Measurements from ENCODE around the gene PTCD2. TPM values are rescaled to one million over a fixed set of nuclear protein-coding genes. Genes with fewer than 3 reads are reported as not detected.
A peak's percentile ranks its signal among the peaks of the same experiment; 100 is the strongest.

Gene PTCD2
- total and polyA plus RNA-seq, 9 of the 15 experiments (the other 6 are each of a cell fraction or from before 2014, with no cell fraction given): 11.9 to 28.5 (median 18.6) TPM

DNA sequence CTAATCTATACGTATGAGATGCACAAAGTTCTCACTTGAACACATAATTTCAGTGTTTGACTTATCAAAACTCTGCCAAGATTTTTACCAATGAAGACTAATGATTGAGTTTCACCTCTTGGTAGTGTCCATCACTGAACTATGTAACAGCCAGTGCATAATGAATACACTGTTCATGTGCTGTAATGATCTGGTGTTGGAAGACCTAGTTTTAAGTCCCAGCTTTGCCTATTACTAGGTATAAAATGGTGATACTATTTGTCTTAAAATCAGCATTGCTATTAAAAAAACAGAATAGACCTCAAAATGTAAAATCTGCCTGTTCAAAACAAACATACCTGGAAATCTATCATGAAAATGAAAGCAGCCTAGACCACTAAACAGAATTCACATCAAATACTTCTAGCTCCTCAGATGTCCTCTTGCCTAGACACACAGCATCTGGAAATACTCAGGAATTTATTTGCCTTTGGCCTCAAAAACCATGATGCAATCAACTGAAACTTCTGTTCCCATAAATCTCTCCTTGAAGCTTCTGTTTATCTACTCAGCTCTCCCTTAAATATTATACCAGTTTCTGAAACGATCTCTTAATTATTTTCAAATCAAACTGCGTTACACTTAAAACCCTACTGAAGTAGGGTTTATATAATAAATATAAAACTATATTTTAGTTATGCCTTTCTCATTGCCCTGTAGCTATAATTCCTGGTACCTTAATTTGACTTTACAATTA is 38.2 kb upstream of the PTCD2 start (continued):
- TF ChIP-seq, protein P1, sequence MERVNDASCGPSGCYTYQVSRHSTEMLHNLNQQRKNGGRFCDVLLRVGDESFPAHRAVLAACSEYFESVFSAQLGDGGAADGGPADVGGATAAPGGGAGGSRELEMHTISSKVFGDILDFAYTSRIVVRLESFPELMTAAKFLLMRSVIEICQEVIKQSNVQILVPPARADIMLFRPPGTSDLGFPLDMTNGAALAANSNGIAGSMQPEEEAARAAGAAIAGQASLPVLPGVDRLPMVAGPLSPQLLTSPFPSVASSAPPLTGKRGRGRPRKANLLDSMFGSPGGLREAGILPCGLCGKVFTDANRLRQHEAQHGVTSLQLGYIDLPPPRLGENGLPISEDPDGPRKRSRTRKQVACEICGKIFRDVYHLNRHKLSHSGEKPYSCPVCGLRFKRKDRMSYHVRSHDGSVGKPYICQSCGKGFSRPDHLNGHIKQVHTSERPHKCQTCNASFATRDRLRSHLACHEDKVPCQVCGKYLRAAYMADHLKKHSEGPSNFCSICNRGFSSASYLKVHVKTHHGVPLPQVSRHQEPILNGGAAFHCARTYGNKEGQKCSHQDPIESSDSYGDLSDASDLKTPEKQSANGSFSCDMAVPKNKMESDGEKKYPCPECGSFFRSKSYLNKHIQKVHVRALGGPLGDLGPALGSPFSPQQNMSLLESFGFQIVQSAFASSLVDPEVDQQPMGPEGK (CRISPR knock-in tag; IDR thresholded peaks at IDR 0.05; ENCODE audit: borderline replicate concordance): no peak; the same call in 1 of the 2 replicates
- TF ChIP-seq, protein P2, sequence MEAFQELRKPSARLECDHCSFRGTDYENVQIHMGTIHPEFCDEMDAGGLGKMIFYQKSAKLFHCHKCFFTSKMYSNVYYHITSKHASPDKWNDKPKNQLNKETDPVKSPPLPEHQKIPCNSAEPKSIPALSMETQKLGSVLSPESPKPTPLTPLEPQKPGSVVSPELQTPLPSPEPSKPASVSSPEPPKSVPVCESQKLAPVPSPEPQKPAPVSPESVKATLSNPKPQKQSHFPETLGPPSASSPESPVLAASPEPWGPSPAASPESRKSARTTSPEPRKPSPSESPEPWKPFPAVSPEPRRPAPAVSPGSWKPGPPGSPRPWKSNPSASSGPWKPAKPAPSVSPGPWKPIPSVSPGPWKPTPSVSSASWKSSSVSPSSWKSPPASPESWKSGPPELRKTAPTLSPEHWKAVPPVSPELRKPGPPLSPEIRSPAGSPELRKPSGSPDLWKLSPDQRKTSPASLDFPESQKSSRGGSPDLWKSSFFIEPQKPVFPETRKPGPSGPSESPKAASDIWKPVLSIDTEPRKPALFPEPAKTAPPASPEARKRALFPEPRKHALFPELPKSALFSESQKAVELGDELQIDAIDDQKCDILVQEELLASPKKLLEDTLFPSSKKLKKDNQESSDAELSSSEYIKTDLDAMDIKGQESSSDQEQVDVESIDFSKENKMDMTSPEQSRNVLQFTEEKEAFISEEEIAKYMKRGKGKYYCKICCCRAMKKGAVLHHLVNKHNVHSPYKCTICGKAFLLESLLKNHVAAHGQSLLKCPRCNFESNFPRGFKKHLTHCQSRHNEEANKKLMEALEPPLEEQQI (IDR thresholded peaks at IDR 0.05): no peak
- TF ChIP-seq STAG1 (CRISPR knock-in tag; IDR thresholded peaks at IDR 0.05; ENCODE audit: borderline replicate concordance): no peak
- no peak for TF ChIP-seq KAT8 (IDR thresholded peaks at IDR 0.05; ENCODE audit: low read depth)
- TF ChIP-seq NFIX (CRISPR knock-in tag; IDR thresholded peaks at IDR 0.05; ENCODE audit: low read depth): no peak
- no peak for TF ChIP-seq ZNF282 (CRISPR knock-in tag; IDR thresholded peaks at IDR 0.05)
- no peak for TF ChIP-seq SMARCB1 (IDR thresholded peaks at IDR 0.05; ENCODE audit: insufficient read length, low read depth)
- peak; percentile 96 for TF ChIP-seq CEBPG (CRISPR knock-in tag; IDR thresholded peaks at IDR 0.05)
- TF ChIP-seq CEBPG (tag; conservative IDR thresholded peaks at IDR 0.05 in 1 of 2, IDR thresholded peaks at IDR 0.05 in 1 of 2): peak; percentile 99 to 100
- TF ChIP-seq CCNT2 (IDR thresholded peaks at IDR 0.05; ENCODE audit: borderline replicate concordance, extremely low read depth, insufficient read length, low read depth, low read length): no peak
- no peak for TF ChIP-seq SREBF2 (CRISPR knock-in tag; IDR thresholded peaks at IDR 0.05)
- TF ChIP-seq C11orf30 (IDR thresholded peaks at IDR 0.05; ENCODE audit: low read depth): no peak
- TF ChIP-seq CXXC5 (CRISPR knock-in tag; IDR thresholded peaks at IDR 0.05): peak; percentile 18; the same call in 1 of the 2 replicates
- TF ChIP-seq HLTF (IDR thresholded peaks at IDR 0.05): no peak
- TF ChIP-seq, protein P3, sequence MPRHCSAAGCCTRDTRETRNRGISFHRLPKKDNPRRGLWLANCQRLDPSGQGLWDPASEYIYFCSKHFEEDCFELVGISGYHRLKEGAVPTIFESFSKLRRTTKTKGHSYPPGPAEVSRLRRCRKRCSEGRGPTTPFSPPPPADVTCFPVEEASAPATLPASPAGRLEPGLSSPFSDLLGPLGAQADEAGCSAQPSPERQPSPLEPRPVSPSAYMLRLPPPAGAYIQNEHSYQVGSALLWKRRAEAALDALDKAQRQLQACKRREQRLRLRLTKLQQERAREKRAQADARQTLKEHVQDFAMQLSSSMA (CRISPR knock-in tag; IDR thresholded peaks at IDR 0.05): 0 out of 2 replicates have a peak, but pooled peaks have one; percentile 58
- TF ChIP-seq SIRT6 (IDR thresholded peaks at IDR 0.05; ENCODE audit: low read depth, low read length): no peak
- TF ChIP-seq, protein P4, sequence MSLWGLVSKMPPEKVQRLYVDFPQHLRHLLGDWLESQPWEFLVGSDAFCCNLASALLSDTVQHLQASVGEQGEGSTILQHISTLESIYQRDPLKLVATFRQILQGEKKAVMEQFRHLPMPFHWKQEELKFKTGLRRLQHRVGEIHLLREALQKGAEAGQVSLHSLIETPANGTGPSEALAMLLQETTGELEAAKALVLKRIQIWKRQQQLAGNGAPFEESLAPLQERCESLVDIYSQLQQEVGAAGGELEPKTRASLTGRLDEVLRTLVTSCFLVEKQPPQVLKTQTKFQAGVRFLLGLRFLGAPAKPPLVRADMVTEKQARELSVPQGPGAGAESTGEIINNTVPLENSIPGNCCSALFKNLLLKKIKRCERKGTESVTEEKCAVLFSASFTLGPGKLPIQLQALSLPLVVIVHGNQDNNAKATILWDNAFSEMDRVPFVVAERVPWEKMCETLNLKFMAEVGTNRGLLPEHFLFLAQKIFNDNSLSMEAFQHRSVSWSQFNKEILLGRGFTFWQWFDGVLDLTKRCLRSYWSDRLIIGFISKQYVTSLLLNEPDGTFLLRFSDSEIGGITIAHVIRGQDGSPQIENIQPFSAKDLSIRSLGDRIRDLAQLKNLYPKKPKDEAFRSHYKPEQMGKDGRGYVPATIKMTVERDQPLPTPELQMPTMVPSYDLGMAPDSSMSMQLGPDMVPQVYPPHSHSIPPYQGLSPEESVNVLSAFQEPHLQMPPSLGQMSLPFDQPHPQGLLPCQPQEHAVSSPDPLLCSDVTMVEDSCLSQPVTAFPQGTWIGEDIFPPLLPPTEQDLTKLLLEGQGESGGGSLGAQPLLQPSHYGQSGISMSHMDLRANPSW (CRISPR knock-in tag; IDR thresholded peaks at IDR 0.05): no peak
- peak; percentile 96 for TF ChIP-seq GTF2E2 (tag; IDR thresholded peaks at IDR 0.05)
- no peak for TF ChIP-seq GTF2F1 (IDR thresholded peaks at IDR 0.05; ENCODE audit: low read depth, low read length)
- TF ChIP-seq YY1 (IDR thresholded peaks at IDR 0.05; ENCODE audit: borderline replicate concordance in 1 of 3, control insufficient read depth in 1 of 3, extremely low read depth in 1 of 3, insufficient read depth in 3 of 3, insufficient read length in 1 of 3, insufficient replicate concordance in 2 of 3, low read depth in 1 of 3, low read length in 2 of 3): no peak
